SKM-1 treated with dmso at 0.1 percent for 144 hours (cell line): ENCODE data around the gene DPPA4.

Experiments used
- DNase-seq: peaks from one replicate; lab custom pipeline; 2025; ENCODE audit not compliant: unreplicated experiment; lab: John Stamatoyannopoulos, UW

Gene DPPA4

DNA sequence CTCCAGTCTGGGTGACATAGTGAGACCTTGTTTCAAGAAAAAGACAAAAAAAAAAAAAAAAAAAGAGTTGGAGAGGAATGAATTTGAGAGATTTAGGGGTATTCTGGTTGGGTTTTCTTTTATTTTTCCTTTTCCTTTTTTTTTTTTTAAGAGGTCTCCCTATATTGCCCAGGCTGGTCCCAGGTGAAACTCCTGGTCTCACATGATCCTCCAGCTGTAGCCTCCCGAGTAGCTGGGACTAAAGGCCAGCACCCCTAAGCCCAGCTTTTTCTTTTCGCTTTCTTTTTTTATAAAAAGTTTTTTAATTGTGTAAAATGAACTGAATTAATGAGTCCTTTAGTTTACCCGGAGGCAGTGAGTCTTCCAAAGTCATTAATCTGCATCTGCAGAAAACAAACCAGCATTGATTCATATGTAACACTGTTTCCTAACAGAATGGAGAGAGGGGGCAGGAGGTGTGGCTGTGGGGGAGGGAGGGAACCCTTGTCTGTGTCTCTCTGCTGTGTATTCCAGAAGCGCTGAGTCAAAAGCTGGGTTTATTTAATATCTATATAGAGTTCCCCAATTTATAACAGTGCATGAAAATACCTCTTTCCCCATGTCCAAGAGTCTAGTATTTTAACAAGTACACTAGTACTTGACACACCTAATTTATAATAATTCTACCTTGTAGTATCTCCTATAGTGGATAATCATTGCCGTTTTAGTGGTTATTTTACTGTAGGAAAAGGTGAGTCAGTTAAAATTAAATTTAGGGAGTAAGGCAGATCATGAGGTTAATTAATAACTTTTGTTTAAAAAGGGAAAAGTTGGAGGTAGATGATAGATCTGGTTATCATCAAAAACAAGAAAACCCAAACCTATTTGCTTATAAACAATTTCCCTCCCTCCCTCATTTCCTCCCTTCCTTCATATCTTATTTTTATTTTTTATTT, 2.6 kb upstream of the DPPA4 start:
- DNase-seq, result no peak

DNA sequence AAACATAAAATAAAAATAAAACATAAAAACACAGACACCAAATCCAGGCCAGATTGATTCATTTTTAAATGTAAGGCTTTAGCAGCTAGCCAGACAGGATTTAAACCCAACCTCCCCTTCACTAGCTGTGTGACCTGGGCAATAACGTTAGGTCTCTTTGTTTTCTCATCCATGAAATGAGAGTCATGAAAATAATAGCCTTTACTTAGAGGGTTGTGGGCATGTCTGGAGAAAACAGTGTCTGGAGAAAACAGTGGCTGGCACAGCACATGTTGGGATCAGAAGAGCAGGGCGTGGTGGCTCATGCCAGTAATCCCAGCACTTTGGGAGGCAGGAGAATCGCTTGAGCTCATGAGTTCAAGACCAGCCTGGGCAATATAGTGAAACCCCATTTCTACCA, 1.9 kb upstream of the DPPA4 start:
- DNase-seq, result no peak

DNA sequence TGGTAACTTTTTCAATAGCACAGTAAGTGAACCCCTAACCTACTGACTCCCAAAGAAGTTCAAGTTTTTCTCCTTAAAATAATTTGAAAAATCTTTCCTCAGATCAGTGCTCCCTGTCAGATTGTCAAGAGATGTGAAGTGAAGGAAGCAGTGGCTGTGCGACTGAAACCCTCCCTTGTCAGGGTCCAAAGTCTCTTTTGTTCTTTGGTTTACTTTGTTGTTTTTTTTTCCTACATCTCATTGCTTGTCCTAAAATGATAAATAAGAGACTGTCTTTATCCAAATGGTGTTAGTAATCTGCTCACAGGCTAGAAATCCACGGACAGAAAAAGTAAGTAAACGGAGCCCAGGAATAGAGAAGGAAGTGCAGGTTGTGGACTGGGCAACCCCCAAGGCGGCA, 976 bp upstream of the DPPA4 start:
- no peak for DNase-seq

DNA sequence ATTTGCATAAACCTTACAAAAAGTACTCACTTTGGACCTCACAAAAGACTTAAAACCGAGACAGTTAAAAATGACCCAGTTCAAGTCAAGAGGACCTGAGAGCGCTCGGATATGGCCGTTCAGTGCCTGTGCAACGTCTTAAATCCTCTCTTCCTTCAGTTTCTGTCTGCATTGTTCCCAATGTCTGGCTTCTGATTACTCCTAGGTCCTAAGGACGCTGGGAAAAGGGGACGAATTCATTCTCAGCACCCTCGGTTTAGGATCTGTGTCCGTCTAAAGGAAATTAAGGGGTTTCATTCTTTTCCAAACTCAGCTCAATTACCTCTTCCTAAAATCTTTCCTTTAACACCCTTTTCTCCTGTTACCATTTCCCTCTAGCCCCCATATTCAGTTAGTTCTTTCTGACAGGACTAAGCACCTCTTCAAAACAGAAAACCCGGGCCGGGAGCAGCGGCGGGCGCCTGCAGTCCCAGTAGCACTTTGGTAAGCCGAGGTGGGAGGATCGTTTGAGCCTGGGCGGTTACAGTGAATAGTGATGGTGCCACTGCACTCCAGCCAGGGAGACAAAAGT, 970 bp downstream of the DPPA4 start:
- no peak for DNase-seq

DNA sequence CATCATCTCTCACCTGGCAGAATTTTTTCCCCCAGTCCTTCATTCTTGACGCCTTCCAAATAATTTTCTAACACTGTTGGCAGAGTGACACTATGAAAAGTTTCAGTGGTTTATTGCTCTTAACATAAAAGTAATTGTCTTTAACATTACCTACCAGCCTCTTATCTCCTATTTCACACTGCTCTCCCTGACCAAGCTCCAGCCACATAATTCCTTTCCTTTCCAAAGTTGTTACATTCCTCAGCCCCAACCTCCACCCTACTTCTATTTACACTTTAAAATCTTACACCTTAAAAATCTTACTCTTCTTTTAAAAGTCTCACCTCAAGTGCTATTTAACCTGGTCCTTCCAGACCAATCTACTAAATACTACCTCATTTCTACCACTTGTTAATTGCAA, 2.8 kb downstream of the DPPA4 start:
- no peak for DNase-seq

DNA sequence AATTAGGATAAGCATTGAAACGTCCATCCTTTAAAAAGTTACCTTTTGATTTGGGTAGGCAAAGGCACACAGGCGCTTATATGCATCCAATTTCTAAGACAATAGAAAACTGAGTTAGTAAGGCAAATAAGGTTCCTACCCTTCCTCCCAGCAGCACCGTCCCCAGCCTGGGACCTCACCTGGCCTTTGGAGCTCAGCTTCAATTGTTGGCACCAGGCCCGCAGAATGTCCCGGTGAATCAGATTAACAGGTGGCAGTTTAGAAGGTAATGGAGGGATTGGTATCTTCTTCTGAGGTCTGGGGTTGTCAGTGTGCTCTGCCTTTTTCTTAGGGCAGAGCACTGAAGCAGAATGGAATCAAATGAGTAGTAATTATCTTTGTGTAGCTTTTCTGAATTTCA, 5.7 kb downstream of the DPPA4 start:
- no peak for DNase-seq

DNA sequence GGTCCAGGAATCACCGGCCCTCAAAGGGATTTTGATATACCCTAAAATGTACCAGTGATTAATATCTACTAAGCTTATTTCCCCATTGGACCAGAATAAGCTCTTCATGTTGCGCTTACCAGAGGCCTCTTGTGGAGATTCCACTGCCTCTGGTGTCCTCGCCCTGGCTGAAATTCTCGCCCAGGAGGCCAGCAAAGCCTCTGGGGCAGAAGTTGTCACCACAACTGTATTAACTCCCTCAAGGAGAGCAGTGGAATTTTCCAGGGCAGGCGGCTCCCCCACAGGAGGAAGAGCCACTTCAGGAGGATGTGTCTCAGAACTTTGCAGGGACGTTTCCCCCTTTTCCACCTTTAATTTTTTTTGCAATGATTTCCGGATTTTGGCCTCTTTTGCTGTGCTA, 6.9 kb downstream of the DPPA4 start:
- no peak for DNase-seq

DNA sequence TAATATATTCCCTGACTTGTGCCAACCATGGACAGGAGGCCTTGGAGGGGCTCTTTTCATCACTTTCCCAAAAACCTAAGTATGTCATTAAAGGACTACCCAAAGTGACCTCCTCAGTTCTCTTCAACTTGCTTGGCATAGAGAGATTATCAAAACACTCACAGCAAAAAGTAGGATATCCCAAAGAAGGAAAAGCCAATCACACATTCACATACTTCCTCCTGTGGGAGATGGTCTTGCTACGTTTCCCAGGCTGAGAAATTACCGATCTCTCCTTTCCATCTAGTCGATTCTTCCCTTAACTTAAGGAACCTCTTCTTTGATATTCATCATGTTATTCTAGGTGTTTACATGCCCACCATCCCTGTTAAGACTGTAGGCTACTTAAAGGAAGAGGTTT, 9.1 kb downstream of the DPPA4 start:
- DNase-seq, result no peak

DNA sequence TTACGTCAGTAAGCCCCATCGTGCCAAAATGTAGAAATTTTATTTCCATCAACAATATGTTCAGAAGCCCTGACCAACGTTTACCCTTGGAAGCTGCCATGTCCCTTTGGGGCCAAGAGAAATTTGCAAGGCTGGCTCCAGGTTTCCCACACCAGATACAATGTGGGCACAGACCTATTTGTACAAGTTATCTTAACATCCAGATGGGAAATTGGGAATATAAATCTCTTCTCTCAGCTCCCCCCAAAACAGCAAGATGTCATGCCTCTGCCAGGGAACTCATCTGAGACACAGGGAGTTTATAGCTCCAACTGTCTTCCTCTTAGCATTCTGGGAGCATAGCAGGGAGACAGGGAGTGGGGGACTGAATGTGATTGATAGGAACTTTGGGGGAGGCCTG, 11.7 kb downstream of the DPPA4 start:
- no peak for DNase-seq

DNA sequence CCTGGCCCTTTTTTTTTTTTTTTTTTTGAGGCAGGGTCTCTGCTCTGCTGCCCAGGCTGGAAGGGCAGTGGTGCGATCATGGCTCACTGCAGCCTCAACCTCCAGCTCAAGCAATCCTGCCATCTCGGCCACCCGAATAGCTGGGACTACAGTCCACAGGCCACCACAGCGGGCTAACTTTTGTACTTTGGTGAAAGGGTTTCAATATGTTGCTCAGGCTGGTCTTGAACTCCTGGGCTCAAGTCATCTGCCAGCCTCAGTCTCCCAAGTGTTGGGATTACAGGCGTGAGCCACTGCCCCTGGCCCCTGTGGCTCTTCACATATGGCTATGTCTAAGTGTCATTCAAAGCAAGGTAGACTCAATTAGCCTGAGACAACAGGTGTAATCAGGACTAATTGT, 12.2 kb downstream of the DPPA4 start:
- DNase-seq, result no peak

DNA sequence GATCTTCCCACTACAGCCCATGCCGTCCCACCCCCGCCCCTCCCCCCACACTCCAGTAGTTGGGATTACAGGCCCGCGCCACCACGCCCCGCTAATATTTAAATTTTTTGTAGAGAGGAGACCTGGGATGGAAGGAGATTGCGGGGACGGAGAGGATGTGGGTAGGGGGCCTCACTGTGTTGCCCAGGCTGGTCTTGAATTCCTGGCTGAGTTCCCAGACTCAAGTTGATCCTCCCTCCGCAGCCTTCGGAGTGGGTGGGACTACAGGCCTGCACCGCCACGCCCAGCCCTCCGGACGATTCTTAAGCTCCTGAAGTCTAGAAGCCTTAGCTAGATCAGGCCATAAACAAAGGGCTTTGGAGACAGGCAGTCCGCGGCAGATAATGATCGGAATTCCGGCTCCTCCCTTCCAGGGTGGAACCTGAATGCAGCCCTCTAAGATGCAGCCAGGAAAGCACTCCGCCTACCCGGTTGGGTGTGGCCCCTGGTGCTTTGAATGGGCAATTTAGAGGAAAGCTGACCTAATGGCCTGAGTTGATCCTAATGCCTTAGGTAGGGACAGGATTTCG, 21.1 kb downstream of the DPPA4 start, which contains the start of gene DPPA2:
Gene DPPA2, minus strand, starts transcription at position 356 of the 569 bp plus-strand sequence. CDS start 1,975 bp downstream, outside the sequence.
- no peak for DNase-seq

DNA sequence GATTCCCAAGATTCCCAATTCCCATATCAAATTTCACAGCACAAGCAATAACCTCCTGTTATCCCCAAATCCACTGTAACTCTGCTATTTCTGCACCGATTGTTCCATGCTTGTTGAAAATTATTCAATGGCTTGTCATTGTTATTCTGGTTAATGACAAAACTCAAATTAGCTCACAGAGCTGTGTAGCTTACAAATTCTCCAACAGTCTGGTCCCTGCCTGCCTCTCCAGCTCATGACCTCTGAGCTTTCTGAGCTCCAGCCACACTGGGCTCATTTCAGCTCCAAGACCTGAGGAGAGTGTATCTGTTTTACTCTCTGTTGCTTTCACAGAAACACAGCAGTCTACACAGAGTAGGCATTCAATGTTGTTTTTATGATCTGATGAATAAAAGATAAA, 24.3 kb downstream of the DPPA4 start:
- DNase-seq, result no peak

DNA sequence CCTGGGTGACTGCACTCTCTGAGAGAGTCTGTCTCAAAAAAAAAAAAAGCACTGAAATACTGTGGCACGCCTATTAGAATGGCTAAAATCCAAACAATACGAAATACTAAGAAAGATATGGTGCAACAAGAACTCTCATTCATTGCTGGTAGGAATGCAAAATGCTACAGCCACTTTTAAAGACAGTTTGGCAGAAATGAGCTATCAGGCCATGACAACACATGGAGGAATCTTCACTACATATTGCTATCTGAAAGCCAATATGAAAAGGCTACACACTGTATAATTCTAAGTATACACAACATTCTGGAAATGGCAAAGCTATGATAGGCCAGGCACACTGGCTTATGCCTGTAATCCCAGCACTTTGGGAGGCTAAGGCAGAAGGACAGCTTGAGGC, 39.9 kb downstream of the DPPA4 start:
- no peak for DNase-seq

DNA sequence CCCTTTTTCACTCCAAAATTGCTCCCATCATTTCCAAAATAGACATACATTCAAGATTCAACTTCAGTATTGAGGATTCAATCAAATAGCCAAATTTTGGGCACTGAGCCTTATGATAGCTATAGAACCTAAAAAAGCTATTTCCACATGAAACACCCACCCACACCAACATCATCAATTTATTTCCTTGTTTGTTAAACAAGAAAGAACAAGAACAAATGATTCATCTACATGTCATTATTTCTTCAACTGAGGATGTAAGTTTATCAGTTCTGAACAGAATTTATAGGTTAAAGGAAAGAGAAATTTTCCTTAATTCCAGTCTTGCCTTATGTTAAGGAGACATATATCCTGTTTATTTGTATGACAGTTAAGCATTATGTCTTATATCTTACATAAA, 53.3 kb downstream of the DPPA4 start:
- no peak for DNase-seq

DNA sequence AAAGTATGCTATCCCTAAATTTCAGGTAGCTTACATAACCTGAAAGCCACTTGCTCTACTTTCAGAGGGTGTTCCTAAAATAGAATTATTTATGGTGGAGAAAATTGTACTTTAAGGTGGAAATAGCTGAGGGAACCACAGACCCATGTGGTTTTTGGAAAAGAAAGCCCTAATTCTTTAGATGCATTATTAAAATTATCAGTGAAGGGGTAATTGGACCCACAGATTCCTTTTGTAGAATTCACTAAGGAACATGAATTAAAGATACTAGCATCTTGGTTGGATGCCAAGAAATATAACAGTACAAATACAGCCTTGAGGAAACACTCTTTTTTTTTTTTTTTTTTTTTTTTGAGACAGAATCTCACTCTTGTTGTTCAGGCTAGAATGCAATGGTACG, 58.8 kb downstream of the DPPA4 start:
- no peak for DNase-seq

DNA sequence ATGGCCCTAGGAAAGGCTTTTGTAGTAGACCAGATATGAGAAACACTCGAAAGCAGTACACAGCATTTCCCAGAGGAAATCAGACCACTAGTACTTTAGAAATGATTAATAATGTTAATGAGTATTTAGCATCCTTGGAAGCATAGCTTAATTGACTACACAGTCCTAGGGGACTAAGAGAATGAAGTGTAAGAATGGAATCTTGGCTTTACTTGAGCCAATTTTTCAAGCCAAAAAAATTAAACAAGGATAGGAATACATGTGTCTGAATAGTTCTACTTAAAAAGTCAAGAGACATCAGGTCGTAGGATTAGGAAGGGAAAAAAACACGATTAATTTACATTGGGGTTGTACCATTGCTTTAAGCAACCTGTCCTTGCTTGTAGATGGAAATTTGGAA, 59.2 kb downstream of the DPPA4 start:
- DNase-seq, result no peak
